SK-N-SH (cell line): ENCODE results near the gene CUEDC1. TPM values are rescaled to one million over a fixed set of nuclear protein-coding genes. Genes with fewer than 3 reads are reported as not detected.

Experiments
- CTCF ChIA-PET: fragments of 300-600, 350-600 bp; formaldehyde crosslinking; extraction: SDS; loops from one replicate; lab custom pipeline; 2021; lab: Yijun Ruan, JAX
- POLR2A ChIA-PET: fragments of 350-600 bp; sonication (Branson Sonifier 250); formaldehyde crosslinking; extraction: SDS; loops from one replicate; lab custom pipeline; 2020; ENCODE audit warnings: antibody characterized with exemption, inconsistent platforms; lab: Yijun Ruan, JAX
- DNase-seq: peaks from one replicate; pipeline ENCODE4 v3.0.0; 2012
- H2AFZ ChIP-seq: fragments of 200-600 bp; sonication (generic); 2 replicates; pipeline ENCODE4 v1.8.1; 2016; ENCODE audit warnings: antibody characterized with exemption, mild to moderate bottlenecking, low read depth
- H3F3A ChIP-seq: fragments of 200-600 bp; sonication (generic); replicated peaks from 2 replicates; pipeline ENCODE3; 2016; ENCODE audit warnings: antibody characterized with exemption, mild to moderate bottlenecking; ENCODE audit not compliant: insufficient read depth
- H3K27ac ChIP-seq, 2 experiments: fragments of 200-500 bp in 1 of 2; fragments of 200-600 bp in 1 of 2; sonication (Bioruptor generic) in 1 of 2; sonication (generic), shearing (Covaris generic) in 1 of 2; 2 replicates each; pipeline versions ENCODE4 v1.5.1 to v1.6.1; 2014 to 2016; ENCODE audit warnings: low read depth in 2 of 2, inconsistent platforms in 1 of 2, low read length in 1 of 2, mild to moderate bottlenecking in 1 of 2, mixed read lengths in 1 of 2
- H3K27me3 ChIP-seq: fragments of 200-600 bp; sonication (generic), shearing (Covaris generic); 2 replicates; pipeline ENCODE4 v1.6.1; 2016; ENCODE audit warnings: mixed run types; ENCODE audit not compliant: insufficient read depth
- H3K36me3 ChIP-seq, 2 experiments: fragments of 200-500 bp in 1 of 2; fragments of 200-600 bp in 1 of 2; sonication (Bioruptor generic) in 1 of 2; sonication (generic) in 1 of 2; replicated peaks in 1 of 2; 2 replicates each; pipeline versions ENCODE3 to v1.5.1; 2014 to 2016; ENCODE audit warnings: low read length in 1 of 2, mild to moderate bottlenecking in 1 of 2; ENCODE audit not compliant: insufficient read depth in 2 of 2, control insufficient read depth in 1 of 2
- H3K4me1 ChIP-seq, 2 experiments: fragments of 200-500 bp in 1 of 2; fragments of 200-600 bp in 1 of 2; sonication (Bioruptor generic) in 1 of 2; sonication (generic), shearing (Covaris generic) in 1 of 2; 2 replicates each; pipeline versions ENCODE4 v1.5.1 to v1.6.1; 2014 to 2016; ENCODE audit warnings: low read depth in 1 of 2, low read length in 1 of 2, mixed run types in 1 of 2; ENCODE audit not compliant: insufficient read depth in 2 of 2, control insufficient read depth in 1 of 2
- H3K4me2 ChIP-seq: fragments of 200-600 bp; sonication (generic), shearing (Covaris generic); 2 replicates; pipeline ENCODE4 v1.6.1; 2017; ENCODE audit warnings: mixed run types
- H3K4me3 ChIP-seq, 2 experiments: fragments of 200-500 bp in 1 of 2; fragments of 200-600 bp in 1 of 2; sonication (Bioruptor generic) in 1 of 2; sonication (generic), shearing (Covaris generic) in 1 of 2; 2 replicates each; pipeline versions ENCODE4 v1.5.1 to v1.8.1; 2014 to 2016; ENCODE audit warnings: low read depth in 2 of 2, inconsistent platforms in 1 of 2, low read length in 1 of 2, mild to moderate bottlenecking in 1 of 2, mixed read lengths in 1 of 2, moderate library complexity in 1 of 2
- H3K79me2 ChIP-seq: fragments of 200-600 bp; sonication (generic); 2 replicates; pipeline ENCODE4 v1.8.1; 2017; ENCODE audit warnings: mild to moderate bottlenecking; ENCODE audit not compliant: insufficient read depth
- H3K9ac ChIP-seq: fragments of 200-600 bp; sonication (generic); 2 replicates; pipeline ENCODE4 v1.6.1; 2017; ENCODE audit warnings: mixed run types
- H3K9me2 ChIP-seq: fragments of 200-600 bp; sonication (generic); 2 replicates; pipeline ENCODE4 v1.6.1; 2017; ENCODE audit warnings: mixed run types
- H3K9me3 ChIP-seq: fragments of 200-600 bp; sonication (generic); 2 replicates; pipeline ENCODE4 v1.6.1; 2017; ENCODE audit warnings: mixed run types, mild to moderate bottlenecking, moderate library complexity
- H4K20me1 ChIP-seq: fragments of 200-600 bp; sonication (generic); 2 replicates; pipeline ENCODE4 v1.6.1; 2017; ENCODE audit warnings: mild to moderate bottlenecking, mixed run types; ENCODE audit not compliant: insufficient read depth
- CHD2 ChIP-seq: fragments of 150-350 bp; IDR thresholded peaks from 2 replicates; pipeline ENCODE4 v1.6.1; 2018; ENCODE audit warnings: low read length; ENCODE audit not compliant: partially characterized antibody
- FOSL2 ChIP-seq: IDR thresholded peaks from 2 replicates; pipeline ENCODE4 v1.4.0; 2012; ENCODE audit warnings: low read depth, mild to moderate bottlenecking, moderate library complexity, borderline replicate concordance
- FOXJ3 ChIP-seq: sonication (generic); formaldehyde crosslinking; IDR thresholded peaks from 2 replicates; pipeline ENCODE4 v1.5.1; 2020; ENCODE audit warnings: mild to moderate bottlenecking, missing genetic modification reagents
- FOXM1 ChIP-seq: IDR thresholded peaks from 2 replicates; pipeline ENCODE4 v1.4.0; 2012; ENCODE audit warnings: low read depth, mild to moderate bottlenecking
- GABPA ChIP-seq: IDR thresholded peaks from 2 replicates; pipeline ENCODE4 v1.4.0; 2012; ENCODE audit warnings: low read depth, mild to moderate bottlenecking
- GATA2 ChIP-seq: sonication (generic); formaldehyde crosslinking; IDR thresholded peaks from 2 replicates; pipeline ENCODE4 v1.5.0; 2020; ENCODE audit warnings: mild to moderate bottlenecking, missing genetic modification reagents
- JUND ChIP-seq: IDR thresholded peaks from 2 replicates; pipeline ENCODE4 v1.4.0; 2012
- MXI1 ChIP-seq: IDR thresholded peaks from 2 replicates; pipeline ENCODE4 v1.6.1; 2012; ENCODE audit warnings: mild to moderate bottlenecking, low read depth, low read length, improper control_type of control experiment
- NFIC ChIP-seq: IDR thresholded peaks from 2 replicates; pipeline ENCODE4 v1.4.0; 2012; ENCODE audit warnings: borderline replicate concordance
- POLR2AphosphoS5 ChIP-seq: IDR thresholded peaks from 2 replicates; pipeline ENCODE4 v1.6.1; 2012; ENCODE audit warnings: low read depth, low read length
- RAD21 ChIP-seq: IDR thresholded peaks from 2 replicates; pipeline ENCODE4 v1.6.1; 2012; ENCODE audit warnings: mild to moderate bottlenecking, low read length
- RCOR1 ChIP-seq: fragments of 150-350 bp; IDR thresholded peaks from 2 replicates; pipeline ENCODE4 v1.6.1; 2017; ENCODE audit warnings: antibody characterized with exemption, low read length
- SIN3A ChIP-seq: IDR thresholded peaks from 2 replicates; pipeline ENCODE4 v1.6.1; 2012; ENCODE audit warnings: low read depth, mild to moderate bottlenecking, low read length, moderate library complexity, borderline replicate concordance
- SMC3 ChIP-seq: IDR thresholded peaks from 2 replicates; pipeline ENCODE4 v1.6.1; 2012; ENCODE audit warnings: low read depth, low read length, improper control_type of control experiment
- TAF1 ChIP-seq: IDR thresholded peaks from 2 replicates; pipeline ENCODE4 v1.6.1; 2012; ENCODE audit warnings: low read depth, mild to moderate bottlenecking, low read length, moderate library complexity, borderline replicate concordance
- TCF12 ChIP-seq: IDR thresholded peaks from 2 replicates; pipeline ENCODE4 v1.4.0; 2012
- TEAD4 ChIP-seq: IDR thresholded peaks from 2 replicates; pipeline ENCODE4 v1.4.0; 2012; ENCODE audit warnings: mild to moderate bottlenecking, borderline replicate concordance; ENCODE audit not compliant: insufficient read depth
- YY1 ChIP-seq: IDR thresholded peaks from 2 replicates; pipeline ENCODE4 v1.4.0; 2012; ENCODE audit warnings: low read depth, mild to moderate bottlenecking
- WGBS: methylation state at CpG from one replicate; pipeline ENCODE4 v1.1.6; 2017; ENCODE audit warnings: low lambda C conversion rate; 5-methylcytosine and 5-hydroxymethylcytosine counted together
- polyA plus RNA-seq, 3 experiments: library from polyadenylated mRNA; depleted of rRNA; stranded (reverse); fragments of >200 nt; gene quantifications; 2 replicates each; pipeline ENCODE4 v1.2.3, GENCODE V29; 2012
- TF ChIP-seq, protein P1 (sequence below): IDR thresholded peaks from 2 replicates; pipeline ENCODE4 v1.4.0; 2012; ENCODE audit warnings: low read depth, borderline replicate concordance
- TF ChIP-seq, protein P2 (sequence below): IDR thresholded peaks from 2 replicates; pipeline ENCODE4; 2012
- TF ChIP-seq, protein P3 (sequence below): IDR thresholded peaks from 2 replicates; pipeline ENCODE4 v1.4.0; 2012; ENCODE audit warnings: low read depth
- TF ChIP-seq, protein P4 (sequence below): fragments of 150-350 bp; IDR thresholded peaks from 2 replicates; pipeline ENCODE4 v1.6.1; 2016; ENCODE audit warnings: mild to moderate bottlenecking, low read depth, low read length

Gene CUEDC1
- polyA plus RNA-seq, 1 of the 3 experiments (the other 2 are of a cell fraction), result 58.9 TPM

DNA sequence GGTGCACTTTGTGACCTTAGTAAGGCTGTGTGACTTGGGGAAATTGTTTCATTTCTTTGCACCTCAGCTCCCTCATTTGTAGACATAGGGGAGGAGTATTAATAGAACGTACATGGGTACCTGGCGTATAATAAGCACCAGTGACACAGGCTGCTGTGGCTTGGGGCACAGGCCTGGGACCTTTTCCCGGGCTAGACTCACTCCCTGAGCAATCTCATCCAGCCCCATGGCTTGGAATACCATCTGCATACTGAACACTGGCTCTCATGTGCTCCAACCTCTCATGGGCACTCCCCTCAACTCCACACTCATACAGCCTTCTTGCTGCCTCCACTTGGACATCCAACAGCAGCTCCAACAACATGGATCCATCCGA, 64.4 kb downstream of the CUEDC1 start:
- Histone ChIP-seq H3F3A (peaks cover 53% of the 10 kb centered on the region), H3K9me2 (no peaks in the 10 kb centered on the region)
- 71% methylated on average over 4 of the region's 4 CpGs for WGBS
- TF ChIP-seq TEAD4, result no peak
- TF ChIP-seq GABPA, result 0 out of 2 replicates have a peak, but pooled peaks have one; percentile 0
- TF ChIP-seq, all 33 proteins: peak for 1
- H3K27me3 ChIP-seq, result no peaks in the 10 kb centered on the region
- peak overlapping the region; percentile 40; the same call in 1 of the 2 replicates for H3K9ac ChIP-seq
- H3K4me2 ChIP-seq, result peak overlapping the region; percentile 58
- H3K4me1 ChIP-seq, result peaks cover 32 to 60% of the 10 kb centered on the region in 2 experiments
- no peak overlapping the region for H3K4me3 ChIP-seq
- no peak for DNase-seq
- peaks cover 81% of the 10 kb centered on the region for H3K79me2 ChIP-seq
- ChIA-PET POLR2A (interaction anchor here (0.6 to 2.8 kb wide), 2 partner anchors 9 to 41 kb away, joined by 4 to 7 read pairs; no protein-coding TSS in a partner anchor), CTCF (interaction anchor here (0.7 to 8.6 kb wide), 25 partner anchors 10 to 760 kb away, joined by 3 to 162 read pairs (median 5); partner anchors contain the start of gene CUEDC1)
- H3K9me3 ChIP-seq, result no peaks in the 10 kb centered on the region
- H2AFZ ChIP-seq, result no peak overlapping the region
- H3K36me3 ChIP-seq, result no peaks in the 10 kb centered on the region
- no peaks in the 10 kb centered on the region for H4K20me1 ChIP-seq
- H3K27ac ChIP-seq, result peak overlapping the region; percentile 82 to 96

DNA sequence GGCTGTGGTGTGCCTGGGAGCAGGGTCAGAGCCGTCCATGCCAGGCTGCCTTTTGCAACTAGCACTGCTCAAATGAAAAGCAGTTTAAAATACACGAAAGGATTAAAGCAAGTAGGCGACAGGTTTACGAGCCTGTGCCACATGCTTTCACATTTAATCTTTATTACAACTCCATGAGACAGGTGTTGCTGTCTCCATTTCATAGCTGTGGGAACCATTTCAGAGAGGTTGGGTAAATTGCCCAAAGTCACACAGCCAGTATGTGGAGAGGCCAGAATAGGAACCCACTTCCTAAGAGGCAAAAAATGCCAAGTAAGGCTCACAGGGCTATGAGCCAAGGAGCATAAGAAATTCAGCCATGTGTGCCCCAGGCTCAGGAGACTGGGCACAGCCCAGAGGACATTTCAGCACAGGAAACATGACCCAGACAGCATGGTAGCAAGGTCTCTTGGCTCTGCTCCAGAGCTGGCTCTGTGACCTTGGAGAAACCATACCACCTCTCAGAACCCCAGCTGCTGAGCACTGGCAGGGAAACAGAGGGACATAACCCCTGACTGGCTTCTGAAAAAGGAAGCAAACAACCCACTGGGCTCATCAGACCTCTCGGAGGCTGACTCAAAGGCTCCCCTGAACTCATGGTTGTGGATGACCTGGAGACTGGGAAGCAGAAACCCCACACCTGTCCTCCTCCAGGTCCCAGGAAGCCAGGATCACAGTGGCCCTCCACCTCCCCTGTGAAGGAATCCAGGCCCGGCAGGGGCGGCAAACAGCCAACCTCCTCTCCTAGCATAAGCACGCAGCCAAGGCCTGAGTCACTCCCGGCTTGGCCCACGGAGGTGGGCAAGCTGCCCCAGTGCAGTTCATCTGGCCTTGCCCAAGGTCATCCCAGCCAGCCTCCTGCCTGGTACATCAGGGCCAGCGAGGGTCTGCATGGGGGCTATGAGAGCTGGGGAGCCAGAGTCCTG, 65.0 kb downstream of the CUEDC1 start:
- peaks cover 32 to 55% of the 10 kb centered on the region in 2 experiments for H3K4me1 ChIP-seq
- CTCF ChIA-PET, result interaction anchor here (0.7 to 8.6 kb wide), 21 partner anchors 10 to 759 kb away, joined by 3 to 162 read pairs (median 6); no protein-coding TSS in a partner anchor
- no peaks in the 10 kb centered on the region for H3K27me3 ChIP-seq
- no peak for TF ChIP-seq GATA2
- TF ChIP-seq FOSL2, result peak; percentile 91; the same call in 1 of the 2 replicates
- TF ChIP-seq, protein P1, sequence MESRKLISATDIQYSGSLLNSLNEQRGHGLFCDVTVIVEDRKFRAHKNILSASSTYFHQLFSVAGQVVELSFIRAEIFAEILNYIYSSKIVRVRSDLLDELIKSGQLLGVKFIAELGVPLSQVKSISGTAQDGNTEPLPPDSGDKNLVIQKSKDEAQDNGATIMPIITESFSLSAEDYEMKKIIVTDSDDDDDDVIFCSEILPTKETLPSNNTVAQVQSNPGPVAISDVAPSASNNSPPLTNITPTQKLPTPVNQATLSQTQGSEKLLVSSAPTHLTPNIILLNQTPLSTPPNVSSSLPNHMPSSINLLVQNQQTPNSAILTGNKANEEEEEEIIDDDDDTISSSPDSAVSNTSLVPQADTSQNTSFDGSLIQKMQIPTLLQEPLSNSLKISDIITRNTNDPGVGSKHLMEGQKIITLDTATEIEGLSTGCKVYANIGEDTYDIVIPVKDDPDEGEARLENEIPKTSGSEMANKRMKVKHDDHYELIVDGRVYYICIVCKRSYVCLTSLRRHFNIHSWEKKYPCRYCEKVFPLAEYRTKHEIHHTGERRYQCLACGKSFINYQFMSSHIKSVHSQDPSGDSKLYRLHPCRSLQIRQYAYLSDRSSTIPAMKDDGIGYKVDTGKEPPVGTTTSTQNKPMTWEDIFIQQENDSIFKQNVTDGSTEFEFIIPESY, result peak; percentile 77
- no peak for TF ChIP-seq CHD2
- TF ChIP-seq TCF12, result peak; percentile 97
- TF ChIP-seq, protein P2, sequence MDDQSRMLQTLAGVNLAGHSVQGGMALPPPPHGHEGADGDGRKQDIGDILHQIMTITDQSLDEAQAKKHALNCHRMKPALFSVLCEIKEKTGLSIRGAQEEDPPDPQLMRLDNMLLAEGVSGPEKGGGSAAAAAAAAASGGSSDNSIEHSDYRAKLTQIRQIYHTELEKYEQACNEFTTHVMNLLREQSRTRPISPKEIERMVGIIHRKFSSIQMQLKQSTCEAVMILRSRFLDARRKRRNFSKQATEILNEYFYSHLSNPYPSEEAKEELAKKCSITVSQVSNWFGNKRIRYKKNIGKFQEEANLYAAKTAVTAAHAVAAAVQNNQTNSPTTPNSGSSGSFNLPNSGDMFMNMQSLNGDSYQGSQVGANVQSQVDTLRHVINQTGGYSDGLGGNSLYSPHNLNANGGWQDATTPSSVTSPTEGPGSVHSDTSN, result peak; percentile 89
- peak; percentile 78; the same call in 1 of the 2 replicates for TF ChIP-seq POLR2AphosphoS5
- TF ChIP-seq FOXJ3 (CRISPR knock-in tag), result no peak
- peak; percentile 19; the same call in 1 of the 2 replicates for TF ChIP-seq TAF1
- TF ChIP-seq SIN3A, result peak; percentile 89
- TF ChIP-seq JUND, result peak; percentile 85
- TF ChIP-seq FOXM1, result peak; percentile 84; the same call in 1 of the 2 replicates
- TF ChIP-seq, protein P3, sequence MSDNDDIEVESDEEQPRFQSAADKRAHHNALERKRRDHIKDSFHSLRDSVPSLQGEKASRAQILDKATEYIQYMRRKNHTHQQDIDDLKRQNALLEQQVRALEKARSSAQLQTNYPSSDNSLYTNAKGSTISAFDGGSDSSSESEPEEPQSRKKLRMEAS, result peak; percentile 92
- TF ChIP-seq SMC3, result no peak
- TF ChIP-seq RCOR1, result no peak
- TF ChIP-seq YY1, result no peak
- TF ChIP-seq, protein P4, sequence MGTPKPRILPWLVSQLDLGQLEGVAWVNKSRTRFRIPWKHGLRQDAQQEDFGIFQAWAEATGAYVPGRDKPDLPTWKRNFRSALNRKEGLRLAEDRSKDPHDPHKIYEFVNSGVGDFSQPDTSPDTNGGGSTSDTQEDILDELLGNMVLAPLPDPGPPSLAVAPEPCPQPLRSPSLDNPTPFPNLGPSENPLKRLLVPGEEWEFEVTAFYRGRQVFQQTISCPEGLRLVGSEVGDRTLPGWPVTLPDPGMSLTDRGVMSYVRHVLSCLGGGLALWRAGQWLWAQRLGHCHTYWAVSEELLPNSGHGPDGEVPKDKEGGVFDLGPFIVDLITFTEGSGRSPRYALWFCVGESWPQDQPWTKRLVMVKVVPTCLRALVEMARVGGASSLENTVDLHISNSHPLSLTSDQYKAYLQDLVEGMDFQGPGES, result no peak
- TF ChIP-seq NFIC, result peak; percentile 97
- TF ChIP-seq MXI1, result no peak
- no peak for TF ChIP-seq RAD21

More for the DNA sequence above, 65.0 kb downstream of the CUEDC1 start:
- Histone ChIP-seq H4K20me1 (no peaks in the 10 kb centered on the region), H3K4me2 (peak overlapping the region; percentile 58), H3F3A (peaks cover 53% of the 10 kb centered on the region), H3K9me2 (no peaks in the 10 kb centered on the region), H3K36me3 (peaks cover 0 to under 1% of the 10 kb centered on the region in 2 experiments), H3K9me3 (no peaks in the 10 kb centered on the region), H3K27ac (peak overlapping the region; percentile 82 to 96), H3K79me2 (peaks cover 74% of the 10 kb centered on the region), H3K4me3 (no peak overlapping the region), H2AFZ (no peak overlapping the region), H3K9ac (peak overlapping the region; percentile 40; the same call in 1 of the 2 replicates)
- POLR2A ChIA-PET, result interaction anchor here (0.6 to 2.8 kb wide), 2 partner anchors 10 to 42 kb away, joined by 4 to 7 read pairs; no protein-coding TSS in a partner anchor
- WGBS, result 40% methylated on average over 11 of the region's 11 CpGs
- peak; percentile 66 for DNase-seq
